ENCODE data around the gene MAPK1.

- no peak for TF ChIP-seq CTCF (IDR thresholded peaks at IDR 0.05)
- no peak for TF ChIP-seq POLR2A (IDR thresholded peaks at IDR 0.05)
Observed at GRCh38 chr22:21736948-21737347, 130.5 kb downstream of the MAPK1 start.

Measured in esophagus squamous epithelium (tissue), 4 donors.